Adrenal gland (tissue), 12 donors: Measurements from ENCODE around the gene GXYLT2. TPM values are rescaled to one million over a fixed set of nuclear protein-coding genes. Genes with fewer than 3 reads are reported as not detected.

Source experiments
- DNase-seq, 7 donors: peaks; one replicate each; pipeline ENCODE4 v3.0.0-alpha.2; 2019 to 2020
- H3K27ac ChIP-seq, 5 donors: fragments of 200-600 bp; sonication (generic) in 4 of 5; 1 replicate in 3 of 5; 2 replicates in 2 of 5; pipeline versions ENCODE4 v1.5.1 to v1.8.0; 2016 to 2020; ENCODE audit warnings: mild to moderate bottlenecking in 1 of 5
- H3K27me3 ChIP-seq: fragments of 200-600 bp; 2 replicates; pipeline ENCODE4 v1.8.0; 2021
- H3K36me3 ChIP-seq, 2 donors: fragments of 200-600 bp; replicated peaks in 1 of 2; 1 replicate in 1 of 2; 2 replicates in 1 of 2; pipeline versions ENCODE4 v1.5.1 to v1.8.0; 2018 to 2022
- H3K4me1 ChIP-seq, 2 donors: fragments of 200-600 bp; replicated peaks in 1 of 2; 1 replicate in 1 of 2; 2 replicates in 1 of 2; pipeline versions ENCODE4 v1.5.1 to v1.8.0; 2018 to 2021
- H3K4me3 ChIP-seq, 4 donors: fragments of 200-600 bp; sonication (generic) in 3 of 4; one replicate each; pipeline ENCODE4 v1.5.1; 2016 to 2018
- H3K9me3 ChIP-seq, 3 donors: fragments of 200-600 bp; sonication (generic) in 1 of 3; replicated peaks in 1 of 3; 1 replicate in 2 of 3; 2 replicates in 1 of 3; pipeline versions ENCODE4 v1.5.1 to v1.8.0; 2016 to 2021
- POLR2A ChIP-seq, 2 donors: fragments of 450-650 bp; IDR thresholded peaks; one replicate each; pipeline ENCODE4 v1.6.1; 2017; ENCODE audit warnings: antibody characterized with exemption in 2 of 2, mild to moderate bottlenecking in 2 of 2, moderate library complexity in 1 of 2
- WGBS, 4 donors: extraction: QIAGEN DNeasy Blood & Tissue Kit in 2 of 4; methylation state at CpG; one replicate each; pipeline versions ENCODE4 v1.1.5 to v1.1.7; 2013 to 2017; 5-methylcytosine and 5-hydroxymethylcytosine counted together
- intact Hi-C, 2 donors: fragments of 100-400 bp; cut with DNase I; formaldehyde crosslinking; loops; one replicate each; pipeline versions ENCODE4 v1.14.1 to v1.15.0; 2022 to 2023
- polyA plus RNA-seq, 3 donors: library from polyadenylated mRNA; stranded (reverse); fragments of 200-250 nt in 2 of 3; fragments of 350-450 nt in 1 of 3; fragmentation: Illumina TruSeq in 1 of 3; extraction: RNeasy Lipid Tissue Mini Kit (QIAGEN cat#74804) in 1 of 3; gene quantifications; one replicate each; pipeline ENCODE4 v1.2.3, GENCODE V29; 2013 to 2014
- total RNA-seq, 9 donors: library from RNA; depleted of rRNA in 4 of 9; stranded (reverse); fragments of >200 nt in 4 of 9; fragments of 120-200 nt in 1 of 9; fragmentation: NEBNext Ultra II Directional in 1 of 9; extraction: Animal tissue kit (Norgen Biotek cat#: 25700) in 1 of 9; gene quantifications; one replicate each; pipeline versions ENCODE4 v1.1.0 to v1.2.4, GENCODE V29; 2013 to 2023
- TF ChIP-seq, protein P1 (sequence below), 6 experiments: fragments of 450-650 bp in 4 of 6; fragments of 200-600 bp in 2 of 6; sonication (generic) in 1 of 6; IDR thresholded peaks; 1 replicate in 5 of 6; 2 replicates in 1 of 6; pipeline versions ENCODE4 v1.5.1 to v1.8.0; 2016 to 2021; ENCODE audit warnings: antibody characterized with exemption in 6 of 6, mild to moderate bottlenecking in 2 of 6, moderate library complexity in 1 of 6
- donor health status: healthy with polysubstance abuse.
- donor health status: Bipolar disorder and iron deficiency.
- donor health status: DM: yes; HTN: yes; CAD: no.
- donor health status: DM: no; HTN: no; CAD: no.
- donor health status: DM: no; HTN: no; CAD: no.
- donor health status: DM: yes; HTN: yes; CAD: no.

The GXYLT2 gene
- total and polyA plus RNA-seq, 12 donors, result 1.9 to 32.5 (median 16.5) TPM

DNA sequence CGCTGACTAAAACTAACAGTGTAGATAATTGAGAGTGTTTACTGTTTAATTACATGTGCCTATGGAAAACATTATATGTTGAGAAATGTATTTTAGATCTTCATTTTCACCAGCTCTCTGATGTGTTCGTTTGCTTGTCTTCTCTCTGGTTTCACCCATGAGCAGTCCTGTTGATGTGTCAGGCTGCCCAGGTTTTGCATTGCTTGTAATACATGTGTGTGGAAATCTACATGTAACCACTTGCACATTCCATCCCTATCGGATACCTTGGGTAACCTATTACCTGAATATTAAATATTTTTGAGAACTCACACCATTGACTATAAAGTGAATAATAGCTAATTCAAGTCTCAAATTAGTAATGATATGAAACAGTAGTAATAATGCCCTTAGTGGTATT, 121.9 kb downstream of the GXYLT2 start:
- Histone ChIP-seq H3K9me3 (no peaks in the 10 kb centered on the region), H3K36me3 (peaks cover 0 to 23% of the 10 kb centered on the region in 2 donors), H3K4me1 (peaks cover 6 to 46% of the 10 kb centered on the region in 2 donors), H3K27me3 (no peaks in the 10 kb centered on the region), H3K4me3 (no peak overlapping the region), H3K27ac (peak overlapping the region in 1 of 5 donors; percentile 7)
- intact Hi-C loops, result no loop called here
- no peak for DNase-seq
- TF ChIP-seq, protein P1, sequence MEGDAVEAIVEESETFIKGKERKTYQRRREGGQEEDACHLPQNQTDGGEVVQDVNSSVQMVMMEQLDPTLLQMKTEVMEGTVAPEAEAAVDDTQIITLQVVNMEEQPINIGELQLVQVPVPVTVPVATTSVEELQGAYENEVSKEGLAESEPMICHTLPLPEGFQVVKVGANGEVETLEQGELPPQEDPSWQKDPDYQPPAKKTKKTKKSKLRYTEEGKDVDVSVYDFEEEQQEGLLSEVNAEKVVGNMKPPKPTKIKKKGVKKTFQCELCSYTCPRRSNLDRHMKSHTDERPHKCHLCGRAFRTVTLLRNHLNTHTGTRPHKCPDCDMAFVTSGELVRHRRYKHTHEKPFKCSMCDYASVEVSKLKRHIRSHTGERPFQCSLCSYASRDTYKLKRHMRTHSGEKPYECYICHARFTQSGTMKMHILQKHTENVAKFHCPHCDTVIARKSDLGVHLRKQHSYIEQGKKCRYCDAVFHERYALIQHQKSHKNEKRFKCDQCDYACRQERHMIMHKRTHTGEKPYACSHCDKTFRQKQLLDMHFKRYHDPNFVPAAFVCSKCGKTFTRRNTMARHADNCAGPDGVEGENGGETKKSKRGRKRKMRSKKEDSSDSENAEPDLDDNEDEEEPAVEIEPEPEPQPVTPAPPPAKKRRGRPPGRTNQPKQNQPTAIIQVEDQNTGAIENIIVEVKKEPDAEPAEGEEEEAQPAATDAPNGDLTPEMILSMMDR (IDR thresholded peaks at IDR 0.05), result no peak
- TF ChIP-seq POLR2A (IDR thresholded peaks at IDR 0.05), result no peak
- 64 to 70% (median 69%) methylated on average over 3 of the region's 3 CpGs for WGBS, 4 donors

DNA sequence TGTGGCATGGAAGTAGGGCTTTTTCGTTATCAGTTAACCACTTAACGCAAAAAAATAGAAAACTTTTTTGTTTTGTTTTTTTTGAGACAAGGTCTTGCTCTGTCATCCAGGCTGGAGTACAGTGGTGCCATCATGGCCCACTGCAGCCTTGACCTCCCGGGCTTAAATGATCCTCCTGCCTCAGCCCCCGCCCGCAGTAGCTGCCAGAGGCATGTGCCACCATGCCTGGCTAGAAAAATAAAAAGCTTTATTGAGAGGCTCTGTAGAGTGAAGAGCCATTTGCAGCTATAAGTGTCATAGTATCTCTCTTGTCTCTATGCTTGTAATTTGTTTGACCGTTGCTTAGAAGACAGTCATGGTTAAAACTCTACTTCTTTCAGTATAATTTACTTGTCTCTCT, 122.3 kb downstream of the GXYLT2 start:
- Histone ChIP-seq H3K36me3 (peaks cover 0 to 23% of the 10 kb centered on the region in 2 donors), H3K4me1 (peaks cover 6 to 46% of the 10 kb centered on the region in 2 donors), H3K27me3 (no peaks in the 10 kb centered on the region), H3K27ac (peak overlapping the region in 2 of 5 donors; percentile 32 to 43), H3K9me3 (no peaks in the 10 kb centered on the region), H3K4me3 (no peak overlapping the region)
- intact Hi-C loops, result no loop called here
- 32 to 56% (median 44%) methylated on average over 6 of the region's 6 CpGs for WGBS, 4 donors
- DNase-seq, result peak; percentile 32 to 73 (median 71)
- TF ChIP-seq POLR2A (IDR thresholded peaks at IDR 0.05), result no peak
- TF ChIP-seq, protein P1 (IDR thresholded peaks at IDR 0.05), result no peak

DNA sequence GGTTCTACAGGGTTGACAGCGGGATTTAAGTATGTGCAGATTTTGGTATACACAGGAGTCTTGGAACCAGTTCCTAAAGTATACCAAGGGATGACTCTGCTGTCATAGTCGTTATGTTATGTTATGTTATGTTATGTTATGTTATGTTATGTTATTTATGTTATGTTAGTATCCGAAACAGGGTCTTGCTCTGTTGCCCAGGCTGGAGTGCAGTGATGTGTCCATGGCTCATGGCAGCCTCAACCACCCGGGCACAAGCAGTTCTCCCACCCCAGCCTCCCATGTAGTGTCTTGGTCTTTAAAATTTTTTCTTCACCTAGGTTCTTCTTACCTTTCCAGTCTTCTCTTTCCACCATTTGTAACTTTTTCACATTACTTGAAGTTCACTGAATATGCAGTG, 130.5 kb downstream of the GXYLT2 start:
- Histone ChIP-seq H3K27me3 (no peaks in the 10 kb centered on the region), H3K4me3 (no peak overlapping the region), H3K4me1 (peaks cover 1 to 7% of the 10 kb centered on the region in 2 donors), H3K36me3 (no peaks in the 10 kb centered on the region), H3K9me3 (no peaks in the 10 kb centered on the region), H3K27ac (no peak overlapping the region)
- no peak for DNase-seq
- no peak for TF ChIP-seq POLR2A (IDR thresholded peaks at IDR 0.05)
- TF ChIP-seq, protein P1 (IDR thresholded peaks at IDR 0.05), result no peak
- intact Hi-C loops, result no loop called here
- 84 to 97% (median 87%) methylated on average over 4 of the region's 4 CpGs for WGBS, 4 donors

DNA sequence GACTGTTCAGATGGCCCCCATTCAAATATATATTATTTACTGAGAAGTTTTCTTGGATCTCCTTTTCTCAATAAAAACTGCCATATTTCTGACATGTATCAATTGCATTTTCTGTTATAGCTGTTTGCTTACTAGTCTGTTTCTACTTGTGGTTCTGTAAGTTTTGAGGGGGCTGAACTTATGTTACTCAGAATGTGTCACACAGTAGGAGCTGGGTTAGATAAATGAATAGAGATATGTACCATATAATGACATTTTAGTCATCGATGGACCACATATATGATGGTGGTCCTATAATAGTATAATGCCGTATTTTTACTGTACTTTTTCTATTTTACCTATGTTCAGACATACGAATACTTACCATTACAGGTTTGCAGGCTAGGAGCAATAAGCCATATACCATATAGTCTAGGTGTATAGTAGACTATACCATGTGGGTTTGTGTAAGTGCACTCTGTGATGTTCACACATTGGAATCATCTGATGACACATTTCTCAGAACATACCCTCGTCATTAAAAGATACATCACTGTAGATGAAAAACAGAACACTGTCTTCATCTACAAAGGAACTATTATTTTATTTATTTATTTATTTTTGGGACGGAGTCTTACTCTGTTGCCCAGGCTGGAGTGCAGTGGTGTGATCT, 131.1 kb downstream of the GXYLT2 start:
- no peak for DNase-seq
- Histone ChIP-seq H3K27me3 (no peaks in the 10 kb centered on the region), H3K9me3 (no peaks in the 10 kb centered on the region), H3K27ac (no peak overlapping the region), H3K4me1 (peaks cover 0 to 9% of the 10 kb centered on the region in 2 donors), H3K4me3 (no peak overlapping the region), H3K36me3 (no peaks in the 10 kb centered on the region)
- WGBS, 4 donors, result 71 to 90% (median 84%) methylated on average over 5 of the region's 5 CpGs
- TF ChIP-seq, protein P1 (IDR thresholded peaks at IDR 0.05), result no peak
- no peak for TF ChIP-seq POLR2A (IDR thresholded peaks at IDR 0.05)
- intact Hi-C loops, result no loop called here
